ENCODE results near the gene KIF5C.
"Not testable (repeated sequence)": the region's sequence is repeated elsewhere in the genome, so short reads cannot be mapped to it uniquely, and the experiment has no call there.

The KIF5C gene

GRCh38 chr2:148966438-148966758 lies 91.4 kb downstream of the KIF5C start:
- no peak for DNase-seq (ENCODE audit: low read depth)

GRCh38 chr2:148967056-148967455 lies 92.0 kb downstream of the KIF5C start:
- DNase-seq (ENCODE audit: low read depth) = no peak

- no peak for DNase-seq (ENCODE audit: low read depth)
Measured at GRCh38 chr2:148967578-148967977, 92.6 kb downstream of the KIF5C start.

- no peak for DNase-seq (ENCODE audit: low read depth)
Measured at GRCh38 chr2:148968301-148968700, 93.3 kb downstream of the KIF5C start.

GRCh38 chr2:148968776-148969319 lies 93.8 kb downstream of the KIF5C start:
- DNase-seq (ENCODE audit: low read depth) = no peak

- DNase-seq (ENCODE audit: low read depth) = no peak
Measured at GRCh38 chr2:148969659-148970061, 94.6 kb downstream of the KIF5C start.

GRCh38 chr2:148970385-148970784 lies 95.4 kb downstream of the KIF5C start:
- DNase-seq (ENCODE audit: low read depth) = no peak

GRCh38 chr2:148971547-148971946 lies 96.5 kb downstream of the KIF5C start:
- DNase-seq (ENCODE audit: low read depth) = no peak

GRCh38 chr2:148974095-148974494 lies 99.1 kb downstream of the KIF5C start:
- DNase-seq (ENCODE audit: low read depth) = no peak

GRCh38 chr2:148978026-148978685 lies 103.1 kb downstream of the KIF5C start:
- DNase-seq (ENCODE audit: low read depth) = no peak

- no peak for DNase-seq (ENCODE audit: low read depth)
Measured at GRCh38 chr2:148978706-148979105, 103.7 kb downstream of the KIF5C start.

- no peak for DNase-seq (ENCODE audit: low read depth)
Measured at GRCh38 chr2:148979164-148979918, 104.3 kb downstream of the KIF5C start.

- DNase-seq (ENCODE audit: low read depth) = no peak
Measured at GRCh38 chr2:148979919-148980277, 104.9 kb downstream of the KIF5C start.

GRCh38 chr2:148980496-148980895 lies 105.5 kb downstream of the KIF5C start:
- not testable (repeated sequence) for DNase-seq (ENCODE audit: low read depth)

GRCh38 chr2:148981324-148981723 lies 106.3 kb downstream of the KIF5C start:
- no peak for DNase-seq (ENCODE audit: low read depth)

GRCh38 chr2:148981781-148982180 lies 106.8 kb downstream of the KIF5C start:
- no peak for DNase-seq (ENCODE audit: low read depth)

- no peak for DNase-seq (ENCODE audit: low read depth)
Measured at GRCh38 chr2:148982282-148982681, 107.3 kb downstream of the KIF5C start.

- no peak for DNase-seq (ENCODE audit: low read depth)
Measured at GRCh38 chr2:148983896-148984295, 108.9 kb downstream of the KIF5C start.

- no peak for DNase-seq (ENCODE audit: low read depth)
Measured at GRCh38 chr2:148984449-148984848, 109.4 kb downstream of the KIF5C start.

- DNase-seq (ENCODE audit: low read depth) = no peak
Measured at GRCh38 chr2:148987286-148987685, 112.3 kb downstream of the KIF5C start.

- DNase-seq (ENCODE audit: low read depth) = no peak
Measured at GRCh38 chr2:148988337-148988736, 113.3 kb downstream of the KIF5C start.

- no peak for DNase-seq (ENCODE audit: low read depth)
Measured at GRCh38 chr2:148989882-148990493, 115.0 kb downstream of the KIF5C start.

GRCh38 chr2:148990968-148991367 lies 115.9 kb downstream of the KIF5C start:
- no peak for DNase-seq (ENCODE audit: low read depth)

Measured in stimulated activated CD8-positive, alpha-beta memory T cell treated with anti-CD3 and anti-CD28 coated beads, Interleukin-7, amount 100 ng/mL, for 24 hours (primary cell).